HepG2 (cell line): Measurements from ENCODE around the gene KREMEN1. TPM values are rescaled to one million over a fixed set of nuclear protein-coding genes. Genes with fewer than 3 reads are reported as not detected.
A peak's percentile ranks its signal among the peaks of the same experiment; 100 is the strongest.

Source experiments
- ATAC-seq: fragments of 200-7000 bp; cut with Tn5 transposase; 3 replicates; pipeline ENCODE4 v1.9.1; 2020; ENCODE audit warnings: mild to moderate bottlenecking, moderate library complexity
- BruUV-seq: library from RNA; stranded (reverse); fragments of 400-500 nt; replicated peaks from 2 replicates; lab custom pipeline; 2021; lab: Mats Ljungman, UMichigan
- CTCF ChIA-PET: fragments of 300-600 bp; formaldehyde crosslinking; extraction: SDS; loops from one replicate; lab custom pipeline; 2021; ENCODE audit warnings: low total read pairs, inconsistent platforms, low intra/inter-chr PET ratio; lab: Yijun Ruan, JAX
- POLR2A ChIA-PET: fragments of 350-600 bp; sonication (Branson Sonifier 250); formaldehyde crosslinking; loops from one replicate; lab custom pipeline; 2020; ENCODE audit warnings: antibody characterized with exemption, inconsistent platforms; lab: Yijun Ruan, JAX
- DNase-seq: peaks from one replicate; pipeline ENCODE4 v3.0.0-alpha.2; 2015; ENCODE audit warnings: low spot score
- FAIRE-seq: peaks from 3 replicates; lab custom pipeline; 2011; peaks lifted over from hg19 to GRCh38; lab: Jason Lieb, UNC
- H2AFZ ChIP-seq: one replicate; pipeline ENCODE4 v1.6.1; 2011; ENCODE audit warnings: low read length, inconsistent platforms
- H3K27ac ChIP-seq: fragments of 300-600 bp; 3 replicates; pipeline ENCODE4 v1.8.0; 2011; ENCODE audit warnings: mixed run types, mild to moderate bottlenecking, mixed read lengths, low read length, inconsistent platforms; ENCODE audit not compliant: insufficient read depth; ENCODE audit errors: extremely low read length
- H3K27me3 ChIP-seq, 2 experiments: fragments of 200-600 bp in 1 of 2; 2 replicates in 1 of 2; 3 replicates in 1 of 2; pipeline versions ENCODE4 v1.6.0 to v1.8.0; 2011; ENCODE audit warnings: low read length in 2 of 2, mild to moderate bottlenecking in 2 of 2, moderate library complexity in 2 of 2, inconsistent platforms in 1 of 2; ENCODE audit not compliant: insufficient read depth in 2 of 2, control insufficient read depth in 1 of 2
- H3K36me3 ChIP-seq, 2 experiments: fragments of 200-600 bp in 1 of 2; replicated peaks in 1 of 2; 2 replicates in 1 of 2; 3 replicates in 1 of 2; pipeline versions ENCODE4 v1.5.1 to v1.8.0; 2011; ENCODE audit warnings: low read length in 2 of 2, inconsistent platforms in 1 of 2; ENCODE audit not compliant: insufficient read depth in 2 of 2, control insufficient read depth in 1 of 2
- H3K4me1 ChIP-seq: 2 replicates; pipeline ENCODE4 v1.5.1; 2012; ENCODE audit warnings: low read length, inconsistent platforms; ENCODE audit not compliant: insufficient read depth
- H3K4me2 ChIP-seq: 2 replicates; pipeline ENCODE4 v1.6.0; 2011; ENCODE audit warnings: low read depth, low read length, inconsistent platforms
- H3K4me3 ChIP-seq, 3 experiments: fragments of 200-600 bp in 1 of 3; sonication (generic), shearing (Covaris generic) in 1 of 3; replicated peaks in 1 of 3; 2 replicates each; pipeline ENCODE4 v1.5.1; 2011 to 2016; ENCODE audit warnings: low read length in 3 of 3, inconsistent platforms in 2 of 3, low read depth in 2 of 3, mild to moderate bottlenecking in 2 of 3, control low read depth in 1 of 3, mixed read lengths in 1 of 3; ENCODE audit not compliant: insufficient read depth in 1 of 3
- H3K79me2 ChIP-seq: one replicate; pipeline ENCODE4 v1.6.1; 2011; ENCODE audit warnings: low read length, inconsistent platforms; ENCODE audit not compliant: insufficient read depth
- H3K9ac ChIP-seq: 2 replicates; pipeline ENCODE4 v1.6.0; 2011; ENCODE audit warnings: mild to moderate bottlenecking, low read depth, low read length, inconsistent platforms; ENCODE audit not compliant: insufficient read depth
- H3K9me3 ChIP-seq: 2 replicates; pipeline ENCODE4 v1.5.1; 2012; ENCODE audit warnings: mild to moderate bottlenecking, low read length
- H4K20me1 ChIP-seq: 2 replicates; pipeline ENCODE4 v1.6.0; 2011; ENCODE audit warnings: inconsistent platforms, mild to moderate bottlenecking, low read length, moderate library complexity; ENCODE audit not compliant: insufficient read depth
- ATM ChIP-seq: fragments of 450-650 bp; IDR thresholded peaks from 2 replicates; pipeline ENCODE4 v1.7.1; 2017; ENCODE audit warnings: mild to moderate bottlenecking, borderline replicate concordance
- BRF2 ChIP-seq: sonication (generic); formaldehyde crosslinking; IDR thresholded peaks from 2 replicates; pipeline ENCODE4 v1.8.1; 2022; ENCODE audit warnings: mild to moderate bottlenecking, missing genetic modification reagents
- CTCF ChIP-seq: sonication (generic); formaldehyde crosslinking; IDR thresholded peaks from 2 replicates; pipeline ENCODE4 v1.5.0; 2020; ENCODE audit warnings: mild to moderate bottlenecking, missing genetic modification reagents, moderate library complexity
- GTF2F1 ChIP-seq: fragments of 150-350 bp; IDR thresholded peaks from 2 replicates; pipeline ENCODE4 v1.6.1; 2014; ENCODE audit warnings: low read length
- GTF3A ChIP-seq: sonication (generic); formaldehyde crosslinking; conservative IDR thresholded peaks from 2 replicates; pipeline ENCODE4 v1.4.0; 2020; ENCODE audit warnings: mild to moderate bottlenecking, missing genetic modification reagents
- MATR3 ChIP-seq: sonication (generic); formaldehyde crosslinking; IDR thresholded peaks from 2 replicates; pipeline ENCODE4 v1.4.0; 2020; ENCODE audit warnings: missing genetic modification reagents
- MXI1 ChIP-seq: IDR thresholded peaks from 3 replicates; pipeline ENCODE4 v1.6.1; 2012; ENCODE audit warnings: low read depth, low read length, inconsistent platforms, borderline replicate concordance
- NRL ChIP-seq: sonication (generic); formaldehyde crosslinking; IDR thresholded peaks from 2 replicates; pipeline ENCODE4 v1.5.0; 2020; ENCODE audit warnings: missing genetic modification reagents, mild to moderate bottlenecking, moderate library complexity, borderline replicate concordance
- SALL1 ChIP-seq: sonication (generic); formaldehyde crosslinking; IDR thresholded peaks from 2 replicates; pipeline ENCODE4 v1.8.0; 2022; ENCODE audit warnings: mild to moderate bottlenecking, missing genetic modification reagents
- SETDB1 ChIP-seq: sonication (generic); formaldehyde crosslinking; IDR thresholded peaks from 2 replicates; pipeline ENCODE4 v1.5.1; 2020; ENCODE audit warnings: missing genetic modification reagents, mild to moderate bottlenecking, borderline replicate concordance
- SPEN ChIP-seq: sonication (generic); formaldehyde crosslinking; IDR thresholded peaks from 2 replicates; pipeline ENCODE4 v1.5.1; 2020; ENCODE audit warnings: low read depth, mild to moderate bottlenecking, missing genetic modification reagents
- TOPORS ChIP-seq: sonication (generic); formaldehyde crosslinking; IDR thresholded peaks from 2 replicates; pipeline ENCODE4 v1.8.0; 2023; ENCODE audit warnings: mild to moderate bottlenecking, missing genetic modification reagents
- ZEB1 ChIP-seq: IDR thresholded peaks from 2 replicates; pipeline ENCODE4 v1.6.1; 2012; ENCODE audit warnings: mild to moderate bottlenecking, low read depth, inconsistent platforms; ENCODE audit not compliant: insufficient replicate concordance
- ZNF251 ChIP-seq: sonication (generic); formaldehyde crosslinking; IDR thresholded peaks from 2 replicates; pipeline ENCODE4 v1.9.0; 2021; ENCODE audit warnings: mild to moderate bottlenecking, missing genetic modification reagents
- ZNF34 ChIP-seq: sonication (generic); formaldehyde crosslinking; IDR thresholded peaks from 2 replicates; pipeline ENCODE4 v1.4.0; 2020; ENCODE audit warnings: mild to moderate bottlenecking, missing genetic modification reagents, borderline replicate concordance
- ZNF383 ChIP-seq: sonication (generic); formaldehyde crosslinking; IDR thresholded peaks from 2 replicates; pipeline ENCODE4 v1.4.0; 2020; ENCODE audit warnings: missing genetic modification reagents, mild to moderate bottlenecking, borderline replicate concordance
- ZNF572 ChIP-seq: sonication (generic); formaldehyde crosslinking; IDR thresholded peaks from 2 replicates; pipeline ENCODE4 v1.5.1; 2020; ENCODE audit warnings: mild to moderate bottlenecking, missing genetic modification reagents
- ZNF607 ChIP-seq: sonication (generic); formaldehyde crosslinking; IDR thresholded peaks from 2 replicates; pipeline ENCODE4 v1.5.1; 2020; ENCODE audit warnings: missing genetic modification reagents, mild to moderate bottlenecking, borderline replicate concordance
- WGBS: methylation state at CpG from one replicate; pipeline ENCODE4 v1.1.6; 2017; ENCODE audit warnings: low lambda C conversion rate; 5-methylcytosine and 5-hydroxymethylcytosine counted together
- in situ Hi-C: cut with HindIII; loops from 2 replicates; pipeline ENCODE4 v1.10.0; 2017; ENCODE audit warnings: low pct_unique_long_range_greater_than_20kb; ENCODE audit not compliant: extremely low pct_ligation_motif_present
- intact Hi-C: fragments of 100-400 bp; cut with micrococcal nuclease; formaldehyde crosslinking; loops from one replicate; pipeline ENCODE4 v1.10.0; 2022; ENCODE audit not compliant: unreplicated experiment
- polyA plus RNA-seq, 8 experiments: library from polyadenylated mRNA; depleted of rRNA in 3 of 8; stranded (reverse) in 7 of 8; unstranded in 1 of 8; fragments of >200 nt; fragmentation: Illumina TruSeq in 4 of 8; extraction: Trizol in 4 of 8; gene quantifications; 2 replicates each; pipeline versions ENCODE4 v1.2.1 to v1.2.3, GENCODE V29; 2011 to 2016; ENCODE audit warnings: low read depth in 4 of 8, missing spikeins in 1 of 8, mixed read lengths in 1 of 8; ENCODE audit not compliant: insufficient read depth in 1 of 8
- total RNA-seq, 5 experiments: library from RNA; depleted of rRNA; stranded (reverse); fragments of >200 nt; fragmentation: Illumina TruSeq; extraction: Trizol; gene quantifications; 2 replicates each; pipeline ENCODE4 v1.2.3, GENCODE V29; 2016; ENCODE audit warnings: low read depth in 1 of 5
- TF ChIP-seq, protein P1 (sequence below): sonication (generic); formaldehyde crosslinking; IDR thresholded peaks from 2 replicates; pipeline ENCODE4 v1.5.1; 2020; ENCODE audit warnings: mild to moderate bottlenecking, missing genetic modification reagents, borderline replicate concordance
- TF ChIP-seq, protein P2 (sequence below): sonication (generic); formaldehyde crosslinking; IDR thresholded peaks from 2 replicates; pipeline ENCODE4 v1.4.0; 2020; ENCODE audit warnings: mild to moderate bottlenecking, missing genetic modification reagents

The KREMEN1 gene
- total and polyA plus RNA-seq, 2 of the 13 experiments (the other 11 are each of a cell fraction or from before 2014, with no cell fraction given): 9.8 to 13.8 TPM

DNA sequence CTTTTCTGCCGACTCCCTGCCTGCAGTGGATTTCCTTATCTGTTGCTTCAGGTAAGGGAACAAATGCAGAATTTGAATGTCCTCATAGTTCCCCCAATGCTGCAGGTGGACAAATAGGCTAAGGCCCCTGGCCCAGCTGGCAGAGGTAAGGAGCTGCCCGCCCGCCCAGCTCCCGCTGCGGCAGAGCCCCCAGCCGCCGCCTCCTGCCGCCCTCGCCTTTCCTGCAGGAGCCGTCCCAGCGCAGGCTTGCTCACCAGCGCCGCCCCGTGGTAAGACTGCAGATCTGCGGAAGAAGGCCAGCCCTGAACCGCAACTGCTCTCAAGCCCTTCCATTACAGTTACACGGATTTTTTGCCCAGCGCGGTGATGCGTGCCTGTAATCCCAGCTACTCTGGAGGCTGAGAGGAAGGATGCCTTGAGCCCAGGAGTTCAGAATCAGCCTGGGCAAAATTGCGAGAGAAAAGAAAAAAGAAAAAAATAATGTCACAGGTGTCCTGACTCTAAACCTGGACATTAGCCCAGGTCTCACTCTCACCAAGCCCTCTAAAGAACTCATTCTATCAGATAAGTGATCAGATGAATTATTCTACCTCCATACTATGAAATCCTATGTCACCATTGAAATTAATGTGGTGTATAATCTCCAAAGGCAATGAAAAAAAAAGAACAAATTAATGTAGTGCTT is 81.7 kb downstream of the KREMEN1 start:
- BruUV-seq: no TSS peak
- peaks cover 29% of the 10 kb centered on the region for H3K4me1 ChIP-seq
- ChIA-PET CTCF (interaction anchor here (2.0 to 2.3 kb wide), 2 partner anchors 91 to 299 kb away, joined by 7 read pairs; no protein-coding TSS in a partner anchor), POLR2A (no interaction called here)
- intact Hi-C loops (loop anchor here (5.0 to 10.0 kb wide), 4 partner anchors 82 to 300 kb away; partner anchors contain the start of gene KREMEN1), in situ Hi-C loops (loop anchor here (5.0 kb wide), 1 partner anchor 82 kb away; the partner anchor contains the start of gene KREMEN1)
- ATAC-seq: peak; percentile 87
- no peaks in the 10 kb centered on the region for H3K79me2 ChIP-seq
- DNase-seq: peak; percentile 49
- WGBS: 10% methylated on average over 8 of the region's 21 CpGs
- H2AFZ ChIP-seq: no peak overlapping the region
- no peak overlapping the region for H3K9ac ChIP-seq
- no peaks in the 10 kb centered on the region for H3K27me3 ChIP-seq
- H3K9me3 ChIP-seq: no peaks in the 10 kb centered on the region
- no peaks in the 10 kb centered on the region for H4K20me1 ChIP-seq
- no peak overlapping the region for H3K27ac ChIP-seq
- FAIRE-seq: peak; percentile 44
- H3K4me3 ChIP-seq: peak overlapping the region; percentile 23 to 53 (median 36); a peak in 4 of 6 replicates
- H3K4me2 ChIP-seq: peak overlapping the region; percentile 82
- H3K36me3 ChIP-seq: no peaks in the 10 kb centered on the region
- TF ChIP-seq ZNF572 (CRISPR knock-in tag) (no peak), ZNF607 (CRISPR knock-in tag) (no peak), ATM (no peak), CTCF (peak; percentile 98), ZNF383 (CRISPR knock-in tag) (no peak), SALL1 (peak; percentile 35; the same call in 1 of the 2 replicates), MATR3 (CRISPR knock-in tag) (no peak), SPEN (CRISPR knock-in tag) (peak; percentile 46; the same call in 1 of the 2 replicates), TOPORS (CRISPR knock-in tag) (no peak), ZNF34 (CRISPR knock-in tag) (no peak), MXI1 (no peak), GTF3A (CRISPR knock-in tag) (no peak), GTF2F1 (no peak), SETDB1 (CRISPR knock-in tag) (no peak), NRL (no peak), ZNF251 (CRISPR knock-in tag) (no peak), BRF2 (no peak), ZEB1 (no peak)
- TF ChIP-seq, protein P1, sequence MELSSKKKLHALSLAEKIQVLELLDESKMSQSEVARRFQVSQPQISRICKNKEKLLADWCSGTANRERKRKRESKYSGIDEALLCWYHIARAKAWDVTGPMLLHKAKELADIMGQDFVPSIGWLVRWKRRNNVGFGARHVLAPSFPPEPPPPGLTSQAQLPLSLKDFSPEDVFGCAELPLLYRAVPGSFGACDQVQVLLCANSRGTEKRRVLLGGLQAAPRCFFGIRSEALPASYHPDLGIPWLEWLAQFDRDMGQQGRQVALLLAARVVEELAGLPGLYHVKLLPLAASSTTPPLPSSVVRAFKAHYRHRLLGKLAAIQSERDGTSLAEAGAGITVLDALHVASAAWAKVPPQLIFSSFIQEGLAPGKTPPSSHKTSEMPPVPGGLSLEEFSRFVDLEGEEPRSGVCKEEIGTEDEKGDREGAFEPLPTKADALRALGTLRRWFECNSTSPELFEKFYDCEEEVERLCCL (CRISPR knock-in tag): no peak
- TF ChIP-seq, protein P2, sequence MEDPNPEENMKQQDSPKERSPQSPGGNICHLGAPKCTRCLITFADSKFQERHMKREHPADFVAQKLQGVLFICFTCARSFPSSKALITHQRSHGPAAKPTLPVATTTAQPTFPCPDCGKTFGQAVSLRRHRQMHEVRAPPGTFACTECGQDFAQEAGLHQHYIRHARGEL (CRISPR knock-in tag): 0 out of 2 replicates have a peak, but pooled peaks have one; percentile 33
